ES-I3 (cell line): ENCODE data around the gene CARD9.

ENCODE experiments used
- H3K36me3 ChIP-seq: 2 replicates; pipeline ENCODE4 v1.6.1; 2013; ENCODE audit warnings: mild to moderate bottlenecking, low read length, control low read depth, moderate library complexity; ENCODE audit not compliant: insufficient read depth
- H3K4me1 ChIP-seq: 2 replicates; pipeline ENCODE4 v1.6.1; 2013; ENCODE audit warnings: mild to moderate bottlenecking, control low read depth, low read length; ENCODE audit not compliant: insufficient read depth
- H3K9ac ChIP-seq: 2 replicates; pipeline ENCODE4 v1.6.1; 2013; ENCODE audit warnings: low read depth, mild to moderate bottlenecking, low read length, moderate library complexity
- H3K9me3 ChIP-seq: 2 replicates; pipeline ENCODE4 v1.6.1; 2013; ENCODE audit warnings: mild to moderate bottlenecking, low read length, moderate library complexity; ENCODE audit not compliant: control insufficient read depth, insufficient read depth

Gene CARD9

GRCh38 chr9:136379401-136379800 lies 5.9 kb upstream of the CARD9 start:
- H3K36me3 ChIP-seq: 0 out of 2 replicates have a peak, but pooled peaks cover 9% of the 10 kb centered on the region
- H3K4me1 ChIP-seq: no peaks in the 10 kb centered on the region
- H3K9ac ChIP-seq: no peak overlapping the region
- no peaks in the 10 kb centered on the region for H3K9me3 ChIP-seq

GRCh38 chr9:136379003-136379287 lies 5.5 kb upstream of the CARD9 start:
- no peak overlapping the region for H3K9ac ChIP-seq
- no peaks in the 10 kb centered on the region for H3K9me3 ChIP-seq
- H3K4me1 ChIP-seq: no peaks in the 10 kb centered on the region
- 0 out of 2 replicates have a peak, but pooled peaks cover 4% of the 10 kb centered on the region for H3K36me3 ChIP-seq

GRCh38 chr9:136378170-136379002 lies 4.9 kb upstream of the CARD9 start:
- Histone ChIP-seq H3K9me3 (no peaks in the 10 kb centered on the region), H3K36me3 (0 out of 2 replicates have a peak, but pooled peaks cover 4% of the 10 kb centered on the region), H3K4me1 (no peaks in the 10 kb centered on the region; the same call in 1 of the 2 replicates), H3K9ac (no peak overlapping the region)

- Histone ChIP-seq H3K9ac (no peak overlapping the region), H3K36me3 (0 out of 2 replicates have a peak, but pooled peaks cover 4% of the 10 kb centered on the region), H3K9me3 (no peaks in the 10 kb centered on the region), H3K4me1 (peaks cover 8% of the 10 kb centered on the region; the same call in 1 of the 2 replicates)
These were observed 4.1 kb upstream of the CARD9 start for GRCh38 chr9:136377341-136378169.

GRCh38 chr9:136376457-136376856 lies 3.0 kb upstream of the CARD9 start:
- Histone ChIP-seq H3K9ac (no peak overlapping the region), H3K36me3 (0 out of 2 replicates have a peak, but pooled peaks cover 4% of the 10 kb centered on the region), H3K9me3 (no peaks in the 10 kb centered on the region), H3K4me1 (peaks cover 8% of the 10 kb centered on the region; the same call in 1 of the 2 replicates)

GRCh38 chr9:136375096-136375495 lies 1.6 kb upstream of the CARD9 start:
- no peak overlapping the region for H3K9ac ChIP-seq
- 0 out of 2 replicates have a peak, but pooled peaks cover 4% of the 10 kb centered on the region for H3K36me3 ChIP-seq
- H3K4me1 ChIP-seq: peaks cover 8% of the 10 kb centered on the region; the same call in 1 of the 2 replicates
- H3K9me3 ChIP-seq: no peaks in the 10 kb centered on the region

GRCh38 chr9:136374183-136374575 lies 710 bp upstream of the CARD9 start:
- H3K36me3 ChIP-seq: 0 out of 2 replicates have a peak, but pooled peaks cover 4% of the 10 kb centered on the region

GRCh38 chr9:136372561-136373299 lies 739 bp downstream of the CARD9 start:
- peaks cover 8% of the 10 kb centered on the region; the same call in 1 of the 2 replicates for H3K4me1 ChIP-seq
- H3K9me3 ChIP-seq: no peaks in the 10 kb centered on the region
- H3K9ac ChIP-seq: no peak overlapping the region
- 0 out of 2 replicates have a peak, but pooled peaks cover 4% of the 10 kb centered on the region for H3K36me3 ChIP-seq

More at GRCh38 chr9:136374183-136374575, 710 bp upstream of the CARD9 start:
- Histone ChIP-seq H3K4me1 (peaks cover 8% of the 10 kb centered on the region; the same call in 1 of the 2 replicates), H3K9me3 (no peaks in the 10 kb centered on the region), H3K9ac (no peak overlapping the region)

GRCh38 chr9:136372006-136372405 lies 1.5 kb downstream of the CARD9 start:
- H3K9ac ChIP-seq: no peak overlapping the region

GRCh38 chr9:136371533-136371880 lies 2.0 kb downstream of the CARD9 start:
- Histone ChIP-seq H3K9ac (no peak overlapping the region), H3K4me1 (peaks cover 8% of the 10 kb centered on the region; the same call in 1 of the 2 replicates), H3K9me3 (no peaks in the 10 kb centered on the region), H3K36me3 (0 out of 2 replicates have a peak, but pooled peaks cover 4% of the 10 kb centered on the region)

More at GRCh38 chr9:136372006-136372405, 1.5 kb downstream of the CARD9 start:
- Histone ChIP-seq H3K9me3 (no peaks in the 10 kb centered on the region), H3K36me3 (0 out of 2 replicates have a peak, but pooled peaks cover 4% of the 10 kb centered on the region), H3K4me1 (peaks cover 8% of the 10 kb centered on the region; the same call in 1 of the 2 replicates)

GRCh38 chr9:136370687-136371532 lies 2.6 kb downstream of the CARD9 start:
- Histone ChIP-seq H3K9me3 (no peaks in the 10 kb centered on the region), H3K4me1 (peaks cover 8% of the 10 kb centered on the region; the same call in 1 of the 2 replicates), H3K36me3 (0 out of 2 replicates have a peak, but pooled peaks cover 3% of the 10 kb centered on the region), H3K9ac (no peak overlapping the region)

GRCh38 chr9:136370037-136370436 lies 3.4 kb downstream of the CARD9 start:
- Histone ChIP-seq H3K9ac (no peak overlapping the region), H3K9me3 (no peaks in the 10 kb centered on the region), H3K36me3 (no peaks in the 10 kb centered on the region), H3K4me1 (peaks cover 8% of the 10 kb centered on the region; the same call in 1 of the 2 replicates)

- H3K9me3 ChIP-seq: no peaks in the 10 kb centered on the region
- H3K4me1 ChIP-seq: peaks cover 7% of the 10 kb centered on the region; the same call in 1 of the 2 replicates
- H3K36me3 ChIP-seq: no peaks in the 10 kb centered on the region
- H3K9ac ChIP-seq: no peak overlapping the region
These were observed 5.3 kb downstream of the CARD9 start for GRCh38 chr9:136368190-136368589.
